IMR-90 (cell line): ENCODE data around the gene PLD1. TPM values are rescaled to one million over a fixed set of nuclear protein-coding genes. Genes with fewer than 3 reads are reported as not detected.

ENCODE experiments used
- ATAC-seq: fragments of 200-7000 bp; cut with Tn5 transposase; 2 replicates; pipeline ENCODE4 v1.9.1; 2020; ENCODE audit warnings: low read depth, mild to moderate bottlenecking, moderate library complexity
- BruUV-seq: library from RNA; stranded (reverse); fragments of 400-500 nt; replicated peaks from 2 replicates; lab custom pipeline; 2021; lab: Mats Ljungman, UMichigan
- CTCF ChIA-PET: fragments of 300-600 bp; formaldehyde crosslinking; extraction: SDS; loops from one replicate; lab custom pipeline; 2021; ENCODE audit warnings: antibody characterized with exemption; lab: Yijun Ruan, JAX
- POLR2A ChIA-PET: fragments of 300-600 bp; sonication (Branson Sonifier 250); formaldehyde crosslinking; loops from one replicate; lab custom pipeline; 2022; ENCODE audit warnings: antibody characterized with exemption; ENCODE audit not compliant: unreplicated experiment; lab: Charles Lee
- DNase-seq: peaks from one replicate; pipeline ENCODE4 v3.0.0; 2013
- H2AFZ ChIP-seq: replicated peaks from 2 replicates; pipeline ENCODE3; 2013; ENCODE audit warnings: low read length, mild to moderate bottlenecking; ENCODE audit not compliant: poor library complexity
- H2AK5ac ChIP-seq: 2 replicates; pipeline ENCODE4 v1.6.1; 2013; ENCODE audit warnings: low read depth, low read length, inconsistent platforms
- H2AK9ac ChIP-seq: replicated peaks from 2 replicates; pipeline ENCODE3; 2013; ENCODE audit warnings: mild to moderate bottlenecking, low read depth, low read length, moderate library complexity; ENCODE audit not compliant: poor library complexity
- H2BK120ac ChIP-seq: 2 replicates; pipeline ENCODE4 v1.6.1; 2013; ENCODE audit warnings: low read depth, low read length, inconsistent platforms
- H2BK15ac ChIP-seq: 3 replicates; pipeline ENCODE4 v1.6.1; 2013; ENCODE audit warnings: low read depth, low read length, inconsistent platforms
- H2BK20ac ChIP-seq: 2 replicates; pipeline ENCODE4 v1.6.1; 2013; ENCODE audit warnings: low read depth, mild to moderate bottlenecking, inconsistent platforms, low read length, moderate library complexity
- H2BK5ac ChIP-seq: 2 replicates; pipeline ENCODE4 v1.6.1; 2013; ENCODE audit warnings: mild to moderate bottlenecking, low read depth, low read length, inconsistent platforms; ENCODE audit not compliant: poor library complexity, severe bottlenecking
- H3K14ac ChIP-seq: replicated peaks from 2 replicates; pipeline ENCODE4 v1.6.1; 2013; ENCODE audit warnings: low read depth, low read length, inconsistent platforms
- H3K18ac ChIP-seq: 2 replicates; pipeline ENCODE4 v1.6.1; 2013; ENCODE audit warnings: low read depth, low read length, control low read depth
- H3K23ac ChIP-seq: 2 replicates; pipeline ENCODE4 v1.6.1; 2013; ENCODE audit warnings: low read depth, low read length, inconsistent platforms
- H3K27ac ChIP-seq: 2 replicates; pipeline ENCODE4 v1.5.1; 2013; ENCODE audit warnings: mild to moderate bottlenecking, control low read depth, low read length; ENCODE audit not compliant: insufficient read depth
- H3K27me3 ChIP-seq: 2 replicates; pipeline ENCODE4 v1.6.1; 2013; ENCODE audit warnings: low read length; ENCODE audit not compliant: control insufficient read depth, insufficient read depth
- H3K36me3 ChIP-seq: 2 replicates; pipeline ENCODE4 v1.6.1; 2013; ENCODE audit warnings: low read length, mixed read lengths; ENCODE audit not compliant: control insufficient read depth, insufficient read depth
- H3K4ac ChIP-seq: 2 replicates; pipeline ENCODE4 v1.6.1; 2013; ENCODE audit warnings: low read depth, low read length, inconsistent platforms
- H3K4me1 ChIP-seq: 2 replicates; pipeline ENCODE4 v1.6.1; 2013; ENCODE audit warnings: low read length, mixed read lengths; ENCODE audit not compliant: control insufficient read depth, insufficient read depth
- H3K4me2 ChIP-seq: 2 replicates; pipeline ENCODE4 v1.6.1; 2013; ENCODE audit warnings: low read depth, mild to moderate bottlenecking, control low read depth, low read length, moderate library complexity
- H3K4me3 ChIP-seq: 2 replicates; pipeline ENCODE4 v1.5.1; 2013; ENCODE audit warnings: low read depth, mild to moderate bottlenecking, control low read depth, low read length, moderate library complexity; ENCODE audit not compliant: insufficient read depth
- H3K56ac ChIP-seq: 2 replicates; pipeline ENCODE4 v1.6.1; 2013; ENCODE audit warnings: low read length, inconsistent platforms; ENCODE audit not compliant: insufficient read depth; ENCODE audit errors: extremely low read depth
- H3K79me1 ChIP-seq, 2 experiments: 2 replicates each; pipeline ENCODE4 v1.6.1; 2013; ENCODE audit warnings: low read length in 2 of 2, inconsistent platforms in 1 of 2, low read depth in 1 of 2
- H3K9ac ChIP-seq: 2 replicates; pipeline ENCODE4 v1.6.1; 2013; ENCODE audit warnings: low read depth, low read length, control low read depth
- H3K9me1 ChIP-seq: 2 replicates; pipeline ENCODE4 v1.6.1; 2013; ENCODE audit warnings: low read length, inconsistent platforms; ENCODE audit not compliant: insufficient read depth
- H3K9me3 ChIP-seq: 2 replicates; pipeline ENCODE4 v1.6.1; 2013; ENCODE audit warnings: low read length; ENCODE audit not compliant: control insufficient read depth, insufficient read depth
- H4K20me1 ChIP-seq: 2 replicates; pipeline ENCODE4 v1.6.1; 2013; ENCODE audit warnings: low read length, inconsistent platforms; ENCODE audit not compliant: insufficient read depth
- H4K5ac ChIP-seq: 2 replicates; pipeline ENCODE4 v1.6.1; 2013; ENCODE audit warnings: mild to moderate bottlenecking, low read depth, low read length, control low read depth
- H4K8ac ChIP-seq, 2 experiments: 2 replicates each; pipeline ENCODE4 v1.6.1; 2013; ENCODE audit warnings: low read depth in 2 of 2, low read length in 2 of 2, control low read depth in 1 of 2, inconsistent platforms in 1 of 2
- H4K91ac ChIP-seq: 2 replicates; pipeline ENCODE4 v1.6.1; 2013; ENCODE audit warnings: low read depth, low read length, inconsistent platforms; ENCODE audit not compliant: insufficient read depth
- CEBPB ChIP-seq: IDR thresholded peaks from 2 replicates; pipeline ENCODE4 v1.6.1; 2012; ENCODE audit warnings: low read depth, low read length, improper control_type of control experiment
- CHD1 ChIP-seq: IDR thresholded peaks from 2 replicates; pipeline ENCODE4 v1.6.1; 2012; ENCODE audit warnings: low read depth, low read length, improper control_type of control experiment
- FOS ChIP-seq: fragments of 150-350 bp; IDR thresholded peaks from 2 replicates; pipeline ENCODE4 v1.6.1; 2016; ENCODE audit warnings: low read depth, low read length
- MAZ ChIP-seq: IDR thresholded peaks from 2 replicates; pipeline ENCODE4 v1.6.1; 2012; ENCODE audit warnings: low read depth, mild to moderate bottlenecking, low read length, improper control_type of control experiment, moderate library complexity, borderline replicate concordance
- MXI1 ChIP-seq: IDR thresholded peaks from 2 replicates; pipeline ENCODE4 v1.6.1; 2012; ENCODE audit warnings: low read depth, mild to moderate bottlenecking, low read length, moderate library complexity, borderline replicate concordance
- NFE2L2 ChIP-seq: fragments of 150-350 bp; IDR thresholded peaks from 2 replicates; pipeline ENCODE4 v1.6.1; 2016; ENCODE audit warnings: low read depth, mild to moderate bottlenecking, low read length
- POLR2A ChIP-seq: IDR thresholded peaks from 2 replicates; pipeline ENCODE4 v1.6.1; 2012; ENCODE audit warnings: mild to moderate bottlenecking, low read depth, low read length
- RAD21 ChIP-seq: IDR thresholded peaks from 2 replicates; pipeline ENCODE4 v1.6.1; 2012; ENCODE audit warnings: low read length, improper control_type of control experiment
- RCOR1 ChIP-seq: IDR thresholded peaks from 2 replicates; pipeline ENCODE4 v1.6.1; 2012; ENCODE audit warnings: mild to moderate bottlenecking, low read length, improper control_type of control experiment; ENCODE audit not compliant: insufficient replicate concordance
- RFX5 ChIP-seq: IDR thresholded peaks from 2 replicates; pipeline ENCODE4 v1.8.0; 2012; ENCODE audit warnings: low read depth, mild to moderate bottlenecking, low read length, moderate library complexity
- SMC3 ChIP-seq: fragments of 150-350 bp; IDR thresholded peaks from 2 replicates; pipeline ENCODE4 v1.6.1; 2016; ENCODE audit warnings: low read depth, mild to moderate bottlenecking, antibody characterized with exemption, low read length, moderate library complexity
- WGBS, 2 experiments: methylation state at CpG; one replicate each; pipeline versions ENCODE4 v1.1.5 to v1.1.7; 2013; ENCODE audit warnings: missing lambda C conversion rate in 2 of 2; ENCODE audit not compliant: insufficient read length in 1 of 2; ENCODE audit errors: extremely low coverage in 2 of 2; 5-methylcytosine and 5-hydroxymethylcytosine counted together
- dilution Hi-C: fragments of 300-500 bp; cut with HindIII; formaldehyde crosslinking; loops from one replicate; pipeline ENCODE4 v1.14.3; 2018; ENCODE audit warnings: low sequenced_read_pairs; ENCODE audit not compliant: unreplicated experiment
- in situ Hi-C: fragments of 300-500 bp; cut with MboI; formaldehyde crosslinking; loops from 3 replicates; pipeline ENCODE4 v1.14.3; 2019; ENCODE audit warnings: low sequenced_read_pairs, inconsistent platforms, mixed read lengths
- intact Hi-C: fragments of 100-400 bp; cut with micrococcal nuclease; formaldehyde crosslinking; loops from 2 replicates; pipeline ENCODE4 v1.10.0; 2022
- polyA plus RNA-seq, 3 experiments: library from polyadenylated mRNA; depleted of rRNA; stranded (reverse); fragments of >200 nt; gene quantifications; 2 replicates each; pipeline ENCODE4 v1.2.3, GENCODE V29; 2012; ENCODE audit warnings: low replicate concordance in 1 of 3
- total RNA-seq: library from RNA; depleted of rRNA; stranded (reverse); fragments of >200 nt; gene quantifications from 2 replicates; pipeline ENCODE4 v1.2.3, GENCODE V29; 2012
- TF ChIP-seq, protein P1 (sequence below): fragments of 150-350 bp; IDR thresholded peaks from 2 replicates; pipeline ENCODE4 v1.6.1; 2017; ENCODE audit warnings: mild to moderate bottlenecking, antibody characterized with exemption, low read length, low read depth
- TF ChIP-seq, protein P2 (sequence below): fragments of 150-350 bp; IDR thresholded peaks from 2 replicates; pipeline ENCODE4 v1.6.1; 2016; ENCODE audit warnings: low read depth, mild to moderate bottlenecking, low read length, moderate library complexity, borderline replicate concordance
- TF ChIP-seq, protein P3 (sequence below): conservative IDR thresholded peaks from 2 replicates; pipeline ENCODE4 v1.5.1; 2012; ENCODE audit warnings: mild to moderate bottlenecking, low read depth, low read length, improper control_type of control experiment

PLD1 gene
- total and polyA plus RNA-seq, 2 of the 4 experiments (the other 2 are of a cell fraction) = 3.3 to 9.7 TPM

DNA sequence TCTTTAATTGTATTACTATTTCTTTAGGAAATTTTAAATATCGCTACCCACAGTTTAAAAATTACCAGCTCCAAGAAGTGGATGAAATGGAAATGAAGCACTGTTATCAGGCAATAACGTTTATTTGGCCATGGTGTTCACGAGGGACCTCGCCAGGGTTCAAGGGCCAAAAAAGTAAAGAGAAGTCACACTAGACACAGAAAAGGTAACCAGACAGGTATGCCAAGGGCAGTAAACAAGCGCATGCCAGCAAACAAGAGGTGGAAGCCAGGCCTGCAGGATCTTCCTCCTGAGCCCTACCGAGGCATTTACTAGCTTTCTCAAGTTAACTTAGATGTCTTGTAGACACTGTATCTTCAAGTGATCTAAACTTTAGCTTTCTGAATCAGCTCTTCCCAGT, 113.5 kb downstream of the PLD1 start:
- in situ Hi-C loops (no loop called here), dilution Hi-C loops (no loop called here), intact Hi-C loops (no loop called here)
- Histone ChIP-seq H2BK5ac (no peak overlapping the region), H4K91ac (no peak overlapping the region), H3K4me3 (no peak overlapping the region), H3K4ac (no peak overlapping the region), H2BK120ac (no peak overlapping the region), H2BK15ac (no peak overlapping the region), H4K5ac (no peak overlapping the region), H3K4me1 (0 out of 2 replicates have a peak, but pooled peaks cover 1% of the 10 kb centered on the region), H3K9me1 (no peaks in the 10 kb centered on the region), H3K36me3 (peaks cover 2% of the 10 kb centered on the region), H3K79me1 (no peaks in the 10 kb centered on the region), H3K56ac (no peak overlapping the region), H3K18ac (no peak overlapping the region), H4K8ac (no peak overlapping the region), H3K9ac (no peak overlapping the region), H3K4me2 (no peak overlapping the region), H3K27me3 (no peaks in the 10 kb centered on the region), H3K23ac (no peak overlapping the region), H2AFZ (no peak overlapping the region), H3K27ac (no peak overlapping the region), H4K20me1 (no peaks in the 10 kb centered on the region), H2AK9ac (no peak overlapping the region), H2BK20ac (no peak overlapping the region), H2AK5ac (no peak overlapping the region), H3K14ac (no peak overlapping the region), H3K9me3 (no peaks in the 10 kb centered on the region)
- BruUV-seq = no TSS peak
- no peak for ATAC-seq
- DNase-seq = no peak
- CTCF ChIA-PET = no interaction called here
- no peak for TF ChIP-seq RFX5
- TF ChIP-seq CHD1 = no peak
- TF ChIP-seq, protein P1, sequence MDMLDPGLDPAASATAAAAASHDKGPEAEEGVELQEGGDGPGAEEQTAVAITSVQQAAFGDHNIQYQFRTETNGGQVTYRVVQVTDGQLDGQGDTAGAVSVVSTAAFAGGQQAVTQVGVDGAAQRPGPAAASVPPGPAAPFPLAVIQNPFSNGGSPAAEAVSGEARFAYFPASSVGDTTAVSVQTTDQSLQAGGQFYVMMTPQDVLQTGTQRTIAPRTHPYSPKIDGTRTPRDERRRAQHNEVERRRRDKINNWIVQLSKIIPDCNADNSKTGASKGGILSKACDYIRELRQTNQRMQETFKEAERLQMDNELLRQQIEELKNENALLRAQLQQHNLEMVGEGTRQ = no peak
- TF ChIP-seq RCOR1 = no peak
- TF ChIP-seq POLR2A = no peak
- no peak for TF ChIP-seq MXI1
- no peak for TF ChIP-seq SMC3
- TF ChIP-seq RAD21 = no peak
- TF ChIP-seq, protein P2, sequence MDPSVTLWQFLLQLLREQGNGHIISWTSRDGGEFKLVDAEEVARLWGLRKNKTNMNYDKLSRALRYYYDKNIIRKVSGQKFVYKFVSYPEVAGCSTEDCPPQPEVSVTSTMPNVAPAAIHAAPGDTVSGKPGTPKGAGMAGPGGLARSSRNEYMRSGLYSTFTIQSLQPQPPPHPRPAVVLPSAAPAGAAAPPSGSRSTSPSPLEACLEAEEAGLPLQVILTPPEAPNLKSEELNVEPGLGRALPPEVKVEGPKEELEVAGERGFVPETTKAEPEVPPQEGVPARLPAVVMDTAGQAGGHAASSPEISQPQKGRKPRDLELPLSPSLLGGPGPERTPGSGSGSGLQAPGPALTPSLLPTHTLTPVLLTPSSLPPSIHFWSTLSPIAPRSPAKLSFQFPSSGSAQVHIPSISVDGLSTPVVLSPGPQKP = no peak
- TF ChIP-seq FOS = no peak
- TF ChIP-seq NFE2L2 = no peak
- TF ChIP-seq MAZ = no peak
- no peak for TF ChIP-seq CEBPB
- TF ChIP-seq, protein P3, sequence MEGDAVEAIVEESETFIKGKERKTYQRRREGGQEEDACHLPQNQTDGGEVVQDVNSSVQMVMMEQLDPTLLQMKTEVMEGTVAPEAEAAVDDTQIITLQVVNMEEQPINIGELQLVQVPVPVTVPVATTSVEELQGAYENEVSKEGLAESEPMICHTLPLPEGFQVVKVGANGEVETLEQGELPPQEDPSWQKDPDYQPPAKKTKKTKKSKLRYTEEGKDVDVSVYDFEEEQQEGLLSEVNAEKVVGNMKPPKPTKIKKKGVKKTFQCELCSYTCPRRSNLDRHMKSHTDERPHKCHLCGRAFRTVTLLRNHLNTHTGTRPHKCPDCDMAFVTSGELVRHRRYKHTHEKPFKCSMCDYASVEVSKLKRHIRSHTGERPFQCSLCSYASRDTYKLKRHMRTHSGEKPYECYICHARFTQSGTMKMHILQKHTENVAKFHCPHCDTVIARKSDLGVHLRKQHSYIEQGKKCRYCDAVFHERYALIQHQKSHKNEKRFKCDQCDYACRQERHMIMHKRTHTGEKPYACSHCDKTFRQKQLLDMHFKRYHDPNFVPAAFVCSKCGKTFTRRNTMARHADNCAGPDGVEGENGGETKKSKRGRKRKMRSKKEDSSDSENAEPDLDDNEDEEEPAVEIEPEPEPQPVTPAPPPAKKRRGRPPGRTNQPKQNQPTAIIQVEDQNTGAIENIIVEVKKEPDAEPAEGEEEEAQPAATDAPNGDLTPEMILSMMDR = no peak
- 0% methylated on average over 1 of the region's 6 CpGs; no CpG with 5 or more reads in 1 of the 2 experiments for WGBS, 2 experiments
- POLR2A ChIA-PET = no interaction called here
